Measurements from ENCODE around the gene MIA.

DNA sequence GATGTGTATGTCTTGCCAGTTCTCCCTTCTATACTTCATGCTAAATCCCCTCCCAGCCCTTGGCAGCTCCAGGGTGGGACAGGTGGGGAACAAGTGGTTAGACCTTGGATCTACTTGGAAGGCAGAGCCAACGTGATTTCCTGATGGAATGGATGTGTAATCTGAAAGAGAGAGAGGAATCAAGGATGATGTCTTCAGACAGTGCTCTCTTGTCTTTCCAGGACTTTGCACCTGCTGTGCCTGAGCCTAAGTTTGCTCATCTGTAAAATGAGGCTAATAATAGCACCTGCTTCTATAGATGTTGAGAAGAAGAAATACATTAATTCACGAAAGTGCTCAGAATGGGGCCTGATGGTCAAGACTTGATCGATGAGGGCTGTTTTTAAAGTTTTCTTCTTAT lies 16.7 kb downstream of the MIA start:
- TF ChIP-seq POLR2A (IDR thresholded peaks at IDR 0.05; ENCODE audit: low read depth, low read length) = no peak
- TF ChIP-seq, protein P1, sequence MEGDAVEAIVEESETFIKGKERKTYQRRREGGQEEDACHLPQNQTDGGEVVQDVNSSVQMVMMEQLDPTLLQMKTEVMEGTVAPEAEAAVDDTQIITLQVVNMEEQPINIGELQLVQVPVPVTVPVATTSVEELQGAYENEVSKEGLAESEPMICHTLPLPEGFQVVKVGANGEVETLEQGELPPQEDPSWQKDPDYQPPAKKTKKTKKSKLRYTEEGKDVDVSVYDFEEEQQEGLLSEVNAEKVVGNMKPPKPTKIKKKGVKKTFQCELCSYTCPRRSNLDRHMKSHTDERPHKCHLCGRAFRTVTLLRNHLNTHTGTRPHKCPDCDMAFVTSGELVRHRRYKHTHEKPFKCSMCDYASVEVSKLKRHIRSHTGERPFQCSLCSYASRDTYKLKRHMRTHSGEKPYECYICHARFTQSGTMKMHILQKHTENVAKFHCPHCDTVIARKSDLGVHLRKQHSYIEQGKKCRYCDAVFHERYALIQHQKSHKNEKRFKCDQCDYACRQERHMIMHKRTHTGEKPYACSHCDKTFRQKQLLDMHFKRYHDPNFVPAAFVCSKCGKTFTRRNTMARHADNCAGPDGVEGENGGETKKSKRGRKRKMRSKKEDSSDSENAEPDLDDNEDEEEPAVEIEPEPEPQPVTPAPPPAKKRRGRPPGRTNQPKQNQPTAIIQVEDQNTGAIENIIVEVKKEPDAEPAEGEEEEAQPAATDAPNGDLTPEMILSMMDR (conservative IDR thresholded peaks at IDR 0.05; ENCODE audit: low read depth, low read length) = no peak
- TF ChIP-seq RFX5 (IDR thresholded peaks at IDR 0.05; ENCODE audit: low read depth, low read length) = no peak
- no peak for TF ChIP-seq RAD21 (IDR thresholded peaks at IDR 0.05; ENCODE audit: low read length)
- no peak for TF ChIP-seq RCOR1 (IDR thresholded peaks at IDR 0.05; ENCODE audit: insufficient replicate concordance, low read length)
- TF ChIP-seq SMC3 (IDR thresholded peaks at IDR 0.05; ENCODE audit: low read depth, low read length) = no peak
